LoVo (cell line): ENCODE measurements around the gene DDX23.
"Not testable (repeated sequence)": the region's sequence is repeated elsewhere in the genome, so short reads cannot be mapped to it uniquely, and the experiment has no call there.

Experiments
- DNase-seq: peaks from one replicate; pipeline ENCODE4 v3.0.0-alpha.2; 2016; ENCODE audit warnings: low spot score

DDX23 gene

GRCh38 chr12:48851883-48852733, at the start of gene DDX23:
DDX23 (minus strand) TSS chr12:48852163; CDS start chr12:48845782, 6,381 bp downstream.
- peak; percentile 100 for DNase-seq

- DNase-seq: no peak
Measured at GRCh38 chr12:48901278-48901677, 49.3 kb upstream of the DDX23 start.

GRCh38 chr12:48899651-48900050, 47.7 kb upstream of the DDX23 start:
- no peak for DNase-seq

GRCh38 chr12:48894271-48894670, 42.3 kb upstream of the DDX23 start:
- DNase-seq: no peak

- DNase-seq: peak; percentile 82
Measured at GRCh38 chr12:48890657-48891418, 38.9 kb upstream of the DDX23 start.

GRCh38 chr12:48889679-48890078, 37.7 kb upstream of the DDX23 start:
- DNase-seq: no peak

- no peak for DNase-seq
Measured at GRCh38 chr12:48883305-48884161, 31.6 kb upstream of the DDX23 start.

GRCh38 chr12:48882972-48883304, 31.0 kb upstream of the DDX23 start:
- DNase-seq: no peak

GRCh38 chr12:48882315-48882687, 30.3 kb upstream of the DDX23 start:
- no peak for DNase-seq

GRCh38 chr12:48881686-48882314, 29.8 kb upstream of the DDX23 start:
- no peak for DNase-seq

GRCh38 chr12:48880647-48881046, 28.7 kb upstream of the DDX23 start:
- DNase-seq: no peak

GRCh38 chr12:48878548-48878947, 26.6 kb upstream of the DDX23 start:
- no peak for DNase-seq

GRCh38 chr12:48875944-48876515, 24.1 kb upstream of the DDX23 start:
- DNase-seq: no peak

GRCh38 chr12:48873534-48873933, 21.6 kb upstream of the DDX23 start:
- not testable (repeated sequence) for DNase-seq

GRCh38 chr12:48873096-48873495, 21.1 kb upstream of the DDX23 start:
- no peak for DNase-seq

GRCh38 chr12:48869191-48869590, 17.2 kb upstream of the DDX23 start:
- no peak for DNase-seq

GRCh38 chr12:48868451-48868850, 16.5 kb upstream of the DDX23 start:
- no peak for DNase-seq

- no peak for DNase-seq
Measured at GRCh38 chr12:48866052-48866711, 14.2 kb upstream of the DDX23 start.

GRCh38 chr12:48865281-48866051, 13.5 kb upstream of the DDX23 start, which contains the start of gene RND1:
RND1 (minus strand) TSS chr12:48865870; CDS start chr12:48865767, 103 bp downstream.
- DNase-seq: peak; percentile 98

- DNase-seq: no peak
Measured at GRCh38 chr12:48863291-48863690, 11.3 kb upstream of the DDX23 start.
